HG02943 (cell line): ENCODE data around the gene SLC15A1.

Experiments used
- ATAC-seq: cut with Tn5 transposase; IDR thresholded peaks from one replicate; pipeline ENCODE4 v1.9.1; 2021; ENCODE audit warnings: mild to moderate bottlenecking, low read depth, moderate library complexity; ENCODE audit not compliant: unreplicated experiment

SLC15A1 gene

GRCh38 chr13:98781470-98781869, 29.0 kb upstream of the SLC15A1 start:
- ATAC-seq, result no peak

DNA sequence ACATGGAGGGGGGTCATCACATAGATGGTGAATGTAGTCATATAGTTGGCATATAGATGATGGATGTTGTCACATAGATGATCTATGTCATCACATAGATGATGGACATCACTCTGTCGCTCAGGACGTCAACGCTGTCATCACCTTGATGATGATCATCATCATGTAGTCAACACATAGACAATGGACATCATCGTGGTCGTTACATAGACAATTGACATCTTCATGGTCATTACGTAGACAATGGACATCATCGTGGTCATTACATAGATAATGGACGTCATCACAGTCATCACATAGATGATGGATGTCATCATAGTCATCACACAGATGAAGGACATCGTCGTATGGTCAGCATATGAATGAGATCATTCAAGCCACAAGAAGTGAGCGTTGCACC, 28.6 kb upstream of the SLC15A1 start:
- no peak for ATAC-seq

DNA sequence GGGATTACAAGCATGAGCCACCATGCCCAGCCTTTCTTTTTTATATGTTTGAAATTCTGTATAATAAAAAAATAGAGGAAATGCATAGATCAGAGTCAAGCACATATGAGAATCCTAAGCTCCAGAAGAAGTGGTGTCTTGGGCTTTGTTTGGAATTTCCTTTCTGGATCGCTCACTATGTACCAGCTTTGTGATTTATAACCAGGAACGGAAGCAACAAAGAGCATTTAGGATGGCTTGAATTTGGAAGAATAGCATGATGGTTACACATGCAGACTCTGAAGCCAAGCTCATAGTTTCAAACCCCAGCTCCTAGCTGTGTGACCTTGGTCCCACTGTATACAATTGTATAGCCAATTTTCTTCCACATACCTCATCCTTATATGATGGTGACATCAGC, 28.0 kb upstream of the SLC15A1 start:
- no peak for ATAC-seq

DNA sequence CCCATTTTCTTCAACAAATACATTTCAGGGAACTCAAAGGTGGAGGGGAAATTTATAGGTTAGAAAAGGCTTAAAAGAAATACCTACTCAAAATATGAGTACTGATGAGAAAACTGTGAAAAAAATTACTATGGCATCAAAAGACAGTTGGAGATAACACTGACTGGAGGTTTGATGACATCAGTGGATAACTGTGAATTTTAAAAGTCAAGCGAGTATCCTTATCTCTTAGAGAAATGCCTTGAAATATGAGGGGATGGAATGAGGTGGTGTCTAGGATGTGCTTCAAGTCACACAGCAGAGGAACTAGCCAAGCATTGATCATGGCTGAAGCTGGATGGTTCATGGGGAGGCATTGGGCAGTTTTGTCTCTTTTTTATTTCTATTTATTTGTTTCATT, 27.2 kb upstream of the SLC15A1 start:
- ATAC-seq, result no peak

DNA sequence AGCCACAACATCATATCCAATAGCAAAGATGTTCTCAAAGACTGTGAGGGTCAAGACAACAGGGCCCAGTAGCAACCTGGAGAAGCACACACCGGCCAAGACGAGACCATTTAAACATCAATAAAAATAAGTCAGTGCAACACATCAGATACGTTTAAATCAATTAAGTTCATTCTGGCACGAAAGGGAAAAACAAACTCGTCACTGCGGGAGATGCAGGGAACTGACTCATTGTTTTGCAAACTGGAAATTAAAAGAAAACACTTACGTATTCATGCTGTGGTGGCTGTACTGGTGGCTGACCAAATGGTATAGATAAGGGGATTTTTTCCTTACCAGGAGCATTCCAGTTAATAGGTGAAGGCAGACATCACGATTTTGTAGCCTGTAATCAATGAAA, 26.3 kb upstream of the SLC15A1 start:
- ATAC-seq, result no peak

GRCh38 chr13:98776644-98777043, 24.2 kb upstream of the SLC15A1 start:
- no peak for ATAC-seq

- ATAC-seq, result no peak
Measured at GRCh38 chr13:98775844-98776598, 23.5 kb upstream of the SLC15A1 start.

GRCh38 chr13:98775386-98775785, 22.9 kb upstream of the SLC15A1 start:
- no peak for ATAC-seq

- ATAC-seq, result no peak
Measured at GRCh38 chr13:98774776-98775175, 22.3 kb upstream of the SLC15A1 start.

- ATAC-seq, result no peak
Measured at GRCh38 chr13:98773921-98774320, 21.4 kb upstream of the SLC15A1 start.

GRCh38 chr13:98772794-98773452, 20.5 kb upstream of the SLC15A1 start:
- ATAC-seq, result no peak

- ATAC-seq, result no peak
Measured at GRCh38 chr13:98771838-98772611, 19.6 kb upstream of the SLC15A1 start.

DNA sequence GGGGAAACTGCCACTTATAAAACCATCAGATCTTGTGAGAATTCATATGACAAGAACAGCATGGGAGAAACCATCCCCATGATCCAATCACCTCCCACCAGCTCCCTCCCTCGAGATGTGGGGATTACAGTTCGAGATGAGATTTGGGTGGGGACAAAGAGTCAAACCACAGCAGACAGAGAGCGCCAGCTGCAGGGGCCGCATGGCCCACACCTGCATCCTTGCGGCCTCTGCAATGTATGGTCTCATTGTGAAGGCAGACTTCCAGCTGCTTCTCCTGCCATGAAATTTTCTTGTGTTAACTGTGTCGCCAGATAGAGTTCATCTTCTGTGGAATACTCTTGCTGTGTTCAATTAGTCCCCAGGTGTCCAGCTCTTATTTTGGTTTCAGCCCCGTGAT, 17.3 kb upstream of the SLC15A1 start:
- no peak for ATAC-seq

DNA sequence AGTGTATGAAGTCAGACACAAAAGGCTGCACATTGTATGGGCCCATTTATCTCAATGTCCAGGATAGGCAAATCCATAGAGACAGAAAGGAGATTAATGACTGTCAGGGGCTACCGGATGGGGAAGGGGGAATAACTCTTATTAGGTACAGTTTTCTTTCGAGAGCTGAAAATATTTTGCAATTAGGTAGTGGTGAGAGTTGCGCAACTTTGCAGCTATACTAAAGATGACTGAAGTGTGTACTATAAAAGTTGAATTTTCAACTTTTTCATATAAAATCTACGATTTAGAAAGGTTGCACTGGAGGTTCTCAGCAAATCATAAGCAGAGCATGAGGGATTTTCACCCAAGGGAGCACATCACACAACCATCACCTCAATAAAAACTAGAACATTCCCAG, 16.1 kb upstream of the SLC15A1 start:
- no peak for ATAC-seq

GRCh38 chr13:98766697-98767096, 14.2 kb upstream of the SLC15A1 start:
- ATAC-seq, result no peak

DNA sequence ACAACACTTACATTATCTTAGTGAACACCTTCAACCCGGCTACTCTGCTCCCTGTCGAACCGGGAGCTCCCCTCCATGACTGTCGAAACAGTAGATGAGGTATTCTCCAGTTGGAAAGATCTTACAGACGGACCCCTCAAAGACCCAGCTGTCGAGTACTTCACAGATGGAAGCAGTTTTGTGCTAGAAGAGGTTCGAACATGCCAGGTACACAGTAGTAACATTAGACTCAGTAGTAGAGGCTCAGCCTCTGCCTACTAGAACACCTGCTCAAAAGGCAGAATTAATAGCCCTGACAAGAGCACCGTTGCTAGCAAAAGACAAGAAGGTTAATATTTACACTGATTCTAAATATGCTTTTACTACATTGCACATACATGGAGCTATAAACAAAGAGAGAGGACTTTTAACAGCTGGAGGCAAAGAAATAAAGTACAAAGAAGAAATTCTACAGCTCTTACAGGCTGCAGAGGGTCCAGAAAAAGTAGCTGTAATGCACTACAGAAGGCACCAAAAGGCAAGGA, 13.6 kb upstream of the SLC15A1 start:
- ATAC-seq, result no peak

DNA sequence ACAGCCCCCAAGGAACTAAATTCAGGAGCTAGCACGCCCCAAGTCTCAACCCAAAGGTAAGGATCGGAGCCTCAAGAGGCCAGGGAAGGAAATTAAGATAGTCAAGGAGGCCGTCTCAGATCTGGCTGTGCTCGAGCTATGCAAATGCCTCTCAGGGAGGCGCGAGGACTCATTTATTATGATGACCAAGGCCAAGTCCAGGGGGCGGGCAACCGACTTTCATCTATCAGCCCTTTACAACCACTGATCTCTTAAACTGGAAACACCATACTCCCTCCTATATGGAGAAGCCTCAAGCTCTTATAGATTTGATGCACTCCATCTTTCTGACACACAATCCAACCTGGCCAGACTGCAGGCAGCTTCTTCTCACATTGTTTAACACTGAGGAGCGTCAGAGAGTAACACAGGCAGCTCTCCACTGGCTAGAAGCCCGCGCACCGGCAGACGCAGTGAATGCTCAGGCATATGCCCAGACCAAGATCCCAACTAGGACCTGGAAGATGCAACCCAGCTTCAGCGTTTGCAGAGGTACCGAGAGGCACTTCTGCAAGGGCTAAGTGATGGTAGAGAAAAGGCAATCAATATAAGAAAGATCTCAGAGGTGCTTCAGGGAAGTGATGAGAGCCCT, 9.6 kb upstream of the SLC15A1 start:
- peak; percentile 29 for ATAC-seq

DNA sequence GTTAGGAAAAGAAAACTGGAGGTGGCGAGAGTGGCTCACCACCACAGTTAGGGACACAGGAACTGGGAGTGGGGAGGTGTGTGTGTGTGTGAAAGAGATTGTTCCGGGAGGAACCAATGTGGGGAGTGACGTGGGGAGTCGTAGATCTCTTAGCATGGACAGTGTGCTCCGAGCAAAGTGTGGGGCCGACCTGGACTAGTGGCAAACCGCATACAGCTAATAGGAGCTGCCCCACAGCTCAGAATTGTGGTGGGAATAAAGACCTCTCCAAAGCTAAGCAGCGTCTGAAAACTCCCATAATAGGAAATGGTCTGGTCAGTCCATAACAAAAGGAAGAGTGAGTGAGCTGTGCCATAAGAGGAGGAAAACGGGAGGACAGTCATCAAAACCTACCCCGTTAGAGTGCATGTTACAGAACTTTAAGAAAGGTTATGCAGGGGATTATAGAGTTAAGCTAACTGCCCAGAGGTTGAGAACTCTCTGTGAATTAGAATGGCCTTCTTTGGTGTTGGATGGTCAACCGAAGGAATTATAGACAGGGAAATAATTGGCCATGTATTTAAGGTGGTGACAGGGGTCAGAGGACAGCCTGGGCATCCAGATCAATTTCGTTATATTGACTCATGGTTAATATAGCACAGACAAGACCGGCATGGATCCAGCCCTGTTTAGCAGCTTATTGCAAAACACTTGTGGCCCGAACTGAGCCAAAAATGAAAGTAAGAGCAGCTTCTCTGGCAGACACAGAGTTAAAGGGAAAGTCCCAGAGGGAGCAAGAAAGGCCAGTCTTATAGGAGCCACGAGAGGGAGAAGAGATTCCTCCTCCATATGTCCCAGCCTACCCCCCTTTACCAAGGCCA, 8.9 kb upstream of the SLC15A1 start:
- peak; percentile 66 for ATAC-seq

GRCh38 chr13:98755729-98756128, 3.3 kb upstream of the SLC15A1 start:
- ATAC-seq, result no peak

- no peak for ATAC-seq
Measured at GRCh38 chr13:98755116-98755515, 2.6 kb upstream of the SLC15A1 start.
